Measurements from ENCODE around the gene MARCOL.

DNA sequence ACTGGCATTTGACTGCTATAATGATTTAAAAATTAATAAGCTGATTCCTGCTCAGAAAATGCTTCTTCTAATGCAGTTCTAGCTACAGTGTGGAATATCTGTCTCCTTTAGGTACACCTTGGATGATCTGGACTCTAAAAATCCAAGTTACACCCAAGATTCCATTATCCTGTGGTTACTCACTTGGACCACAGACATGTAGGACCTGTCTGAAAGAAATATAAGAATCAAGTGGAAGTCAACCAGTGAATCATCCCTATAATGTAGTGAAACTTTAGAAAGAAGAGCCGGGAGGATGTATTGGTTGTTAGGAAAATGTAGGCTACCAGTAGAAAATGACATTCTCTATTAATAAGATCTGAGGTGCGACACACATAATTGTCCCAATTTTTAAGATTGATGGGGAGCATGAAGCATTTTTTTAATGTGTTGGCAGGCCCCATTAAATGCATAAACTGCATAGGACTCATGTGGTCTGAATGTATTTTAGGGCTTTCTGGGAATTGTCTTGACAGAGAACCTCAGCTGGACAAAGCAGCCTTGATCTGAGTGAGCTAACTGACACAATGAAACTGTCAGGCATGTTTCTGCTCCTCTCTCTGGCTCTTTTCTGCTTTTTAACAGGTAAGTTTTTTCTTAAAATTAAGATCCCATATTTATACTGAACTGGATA is 35.7 kb upstream of the MARCOL start, which contains the start of gene SPINK6:
- TF ChIP-seq, protein P1, sequence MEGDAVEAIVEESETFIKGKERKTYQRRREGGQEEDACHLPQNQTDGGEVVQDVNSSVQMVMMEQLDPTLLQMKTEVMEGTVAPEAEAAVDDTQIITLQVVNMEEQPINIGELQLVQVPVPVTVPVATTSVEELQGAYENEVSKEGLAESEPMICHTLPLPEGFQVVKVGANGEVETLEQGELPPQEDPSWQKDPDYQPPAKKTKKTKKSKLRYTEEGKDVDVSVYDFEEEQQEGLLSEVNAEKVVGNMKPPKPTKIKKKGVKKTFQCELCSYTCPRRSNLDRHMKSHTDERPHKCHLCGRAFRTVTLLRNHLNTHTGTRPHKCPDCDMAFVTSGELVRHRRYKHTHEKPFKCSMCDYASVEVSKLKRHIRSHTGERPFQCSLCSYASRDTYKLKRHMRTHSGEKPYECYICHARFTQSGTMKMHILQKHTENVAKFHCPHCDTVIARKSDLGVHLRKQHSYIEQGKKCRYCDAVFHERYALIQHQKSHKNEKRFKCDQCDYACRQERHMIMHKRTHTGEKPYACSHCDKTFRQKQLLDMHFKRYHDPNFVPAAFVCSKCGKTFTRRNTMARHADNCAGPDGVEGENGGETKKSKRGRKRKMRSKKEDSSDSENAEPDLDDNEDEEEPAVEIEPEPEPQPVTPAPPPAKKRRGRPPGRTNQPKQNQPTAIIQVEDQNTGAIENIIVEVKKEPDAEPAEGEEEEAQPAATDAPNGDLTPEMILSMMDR (IDR thresholded peaks at IDR 0.05 in 4 of 5, conservative IDR thresholded peaks at IDR 0.05 in 1 of 5): no peak
- TF ChIP-seq POLR2A (IDR thresholded peaks at IDR 0.05): no peak

Measured in gastrocnemius medialis (tissue), 4 donors.